Neutrophil (primary cell): ENCODE data around the gene CBX5.
"Not testable (repeated sequence)": the region's sequence is repeated elsewhere in the genome, so short reads cannot be mapped to it uniquely, and the experiment has no call there.

ENCODE experiments used
- H3K27ac ChIP-seq: fragments of 200-600 bp; sonication (generic); 2 replicates; pipeline ENCODE4 v1.5.1; 2016; ENCODE audit warnings: mild to moderate bottlenecking, moderate library complexity
- H3K27me3 ChIP-seq: fragments of 200-600 bp; sonication (generic); 2 replicates; pipeline ENCODE4 v1.6.0; 2016; ENCODE audit warnings: mild to moderate bottlenecking
- H3K36me3 ChIP-seq: fragments of 200-600 bp; sonication (generic); 2 replicates; pipeline ENCODE4 v1.5.1; 2017
- H3K4me1 ChIP-seq, 2 experiments: fragments of 200-600 bp in 1 of 2; sonication (generic) in 1 of 2; 1 replicate in 1 of 2; 2 replicates in 1 of 2; pipeline versions ENCODE4 v1.5.1 to v1.6.1; 2013 to 2016; ENCODE audit warnings: low read depth in 1 of 2, low read length in 1 of 2, mild to moderate bottlenecking in 1 of 2, moderate library complexity in 1 of 2; ENCODE audit not compliant: control insufficient read depth in 1 of 2, insufficient read depth in 1 of 2
- H3K4me3 ChIP-seq, 2 experiments: fragments of 200-600 bp in 1 of 2; sonication (generic) in 1 of 2; 1 replicate in 1 of 2; 2 replicates in 1 of 2; pipeline ENCODE4 v1.5.1; 2013 to 2016; ENCODE audit warnings: low read depth in 1 of 2, low read length in 1 of 2, mild to moderate bottlenecking in 1 of 2, moderate library complexity in 1 of 2
- H3K9me3 ChIP-seq: fragments of 200-600 bp; sonication (generic); 2 replicates; pipeline ENCODE4 v1.5.1; 2016
- TF ChIP-seq, protein P1 (sequence below): fragments of 200-600 bp; sonication (generic); IDR thresholded peaks from 2 replicates; pipeline ENCODE4 v1.5.1; 2016; ENCODE audit warnings: antibody characterized with exemption

CBX5 gene

DNA sequence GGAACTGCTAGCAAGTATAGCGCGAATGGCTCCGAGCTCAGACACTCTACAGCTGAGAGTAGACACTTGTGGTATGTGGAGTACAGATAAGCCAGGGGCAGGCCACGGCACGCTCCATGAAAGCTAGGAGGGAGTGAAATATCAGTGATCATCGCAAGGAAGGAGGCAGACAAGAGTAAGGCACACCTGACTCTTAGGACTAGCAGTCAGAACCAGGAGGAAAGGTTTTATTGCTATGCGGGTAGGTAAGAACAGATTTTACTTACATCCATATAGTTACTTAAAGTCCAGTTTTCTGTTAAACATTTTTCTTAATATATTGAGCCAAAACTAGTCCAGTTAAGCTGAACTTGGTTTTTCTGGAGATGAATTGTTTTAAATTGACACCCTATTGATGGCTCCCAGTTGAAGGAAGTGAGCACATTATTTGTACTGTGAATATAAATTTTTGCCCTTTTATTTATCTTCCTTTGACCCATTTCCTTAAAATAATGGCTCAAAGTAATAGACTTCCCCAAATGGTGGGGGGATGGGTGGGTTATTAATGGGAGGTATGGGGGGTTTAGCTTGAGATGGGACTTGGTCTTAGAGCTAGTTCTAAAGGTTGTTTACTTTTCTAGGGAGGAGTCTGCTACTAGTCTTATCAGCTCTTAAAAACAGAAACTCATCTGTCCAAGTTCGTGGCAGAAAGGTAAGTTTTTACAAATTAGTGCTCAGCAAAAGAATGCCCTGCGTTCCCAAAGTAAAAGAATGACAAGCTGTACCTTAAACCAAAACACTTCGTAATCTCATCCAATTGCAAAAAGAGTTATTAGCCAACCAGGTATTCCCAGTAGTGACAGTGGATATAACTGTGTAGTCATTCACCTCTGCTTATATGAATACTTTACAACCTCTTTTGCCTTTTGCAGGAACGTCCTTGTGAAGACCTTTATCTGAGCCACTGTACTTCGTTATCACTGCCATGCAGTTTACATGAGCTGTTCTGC lies 6.4 kb upstream of the CBX5 start:
- Histone ChIP-seq H3K4me1 (peaks cover 93 to 98% of the 10 kb centered on the region in 2 experiments), H3K36me3 (peaks cover 91% of the 10 kb centered on the region), H3K27ac (peak overlapping the region; percentile 79), H3K27me3 (no peaks in the 10 kb centered on the region), H3K4me3 (no peak overlapping the region), H3K9me3 (no peaks in the 10 kb centered on the region)
- TF ChIP-seq, protein P1, sequence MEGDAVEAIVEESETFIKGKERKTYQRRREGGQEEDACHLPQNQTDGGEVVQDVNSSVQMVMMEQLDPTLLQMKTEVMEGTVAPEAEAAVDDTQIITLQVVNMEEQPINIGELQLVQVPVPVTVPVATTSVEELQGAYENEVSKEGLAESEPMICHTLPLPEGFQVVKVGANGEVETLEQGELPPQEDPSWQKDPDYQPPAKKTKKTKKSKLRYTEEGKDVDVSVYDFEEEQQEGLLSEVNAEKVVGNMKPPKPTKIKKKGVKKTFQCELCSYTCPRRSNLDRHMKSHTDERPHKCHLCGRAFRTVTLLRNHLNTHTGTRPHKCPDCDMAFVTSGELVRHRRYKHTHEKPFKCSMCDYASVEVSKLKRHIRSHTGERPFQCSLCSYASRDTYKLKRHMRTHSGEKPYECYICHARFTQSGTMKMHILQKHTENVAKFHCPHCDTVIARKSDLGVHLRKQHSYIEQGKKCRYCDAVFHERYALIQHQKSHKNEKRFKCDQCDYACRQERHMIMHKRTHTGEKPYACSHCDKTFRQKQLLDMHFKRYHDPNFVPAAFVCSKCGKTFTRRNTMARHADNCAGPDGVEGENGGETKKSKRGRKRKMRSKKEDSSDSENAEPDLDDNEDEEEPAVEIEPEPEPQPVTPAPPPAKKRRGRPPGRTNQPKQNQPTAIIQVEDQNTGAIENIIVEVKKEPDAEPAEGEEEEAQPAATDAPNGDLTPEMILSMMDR = no peak

DNA sequence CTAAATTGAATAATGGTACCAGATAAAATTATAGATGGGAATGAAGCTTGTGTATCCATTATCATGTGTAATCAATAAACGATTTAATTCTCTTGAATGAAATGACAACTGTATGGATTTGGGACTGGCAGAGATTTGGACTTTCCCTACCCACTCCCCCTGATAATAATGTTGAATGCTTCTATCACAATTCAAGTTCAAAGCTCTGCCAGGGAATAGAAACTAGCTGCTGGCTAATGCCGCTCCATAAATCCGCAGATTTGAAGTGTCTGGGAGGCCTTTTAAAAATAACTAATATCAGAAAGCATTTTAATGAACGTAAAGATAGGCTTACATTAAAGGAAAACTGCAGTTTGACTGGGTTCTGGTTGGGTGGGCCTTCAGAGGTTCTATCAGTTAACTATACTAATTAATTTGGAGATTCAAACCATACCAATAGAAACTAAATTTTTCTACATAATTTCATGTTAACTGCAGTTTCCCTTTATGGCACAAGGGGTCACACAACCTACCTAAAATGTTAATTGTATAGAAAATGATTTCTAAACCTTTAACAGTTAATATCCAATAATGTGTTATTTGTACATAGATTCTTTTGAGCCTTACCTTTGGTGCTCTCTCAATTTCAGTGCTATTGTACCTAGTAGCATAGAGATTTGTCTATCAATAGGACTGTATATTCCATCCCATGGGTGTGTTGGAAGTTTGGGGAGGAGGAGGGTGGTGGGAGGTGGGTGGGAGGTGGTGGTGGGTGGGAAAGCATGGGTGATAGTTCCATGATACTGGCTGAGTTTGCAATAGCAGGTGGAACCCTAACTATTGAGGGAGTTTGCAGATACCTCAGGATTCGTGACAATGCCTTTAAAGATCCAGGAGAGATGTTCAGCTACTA lies 5.5 kb upstream of the CBX5 start:
- TF ChIP-seq, protein P1 = no peak
- H3K9me3 ChIP-seq = no peaks in the 10 kb centered on the region
- H3K27me3 ChIP-seq = no peaks in the 10 kb centered on the region
- H3K27ac ChIP-seq = peak overlapping the region; percentile 79
- peaks cover 92 to 96% of the 10 kb centered on the region in 2 experiments for H3K4me1 ChIP-seq
- H3K36me3 ChIP-seq = peaks cover 82% of the 10 kb centered on the region
- no peak overlapping the region for H3K4me3 ChIP-seq

DNA sequence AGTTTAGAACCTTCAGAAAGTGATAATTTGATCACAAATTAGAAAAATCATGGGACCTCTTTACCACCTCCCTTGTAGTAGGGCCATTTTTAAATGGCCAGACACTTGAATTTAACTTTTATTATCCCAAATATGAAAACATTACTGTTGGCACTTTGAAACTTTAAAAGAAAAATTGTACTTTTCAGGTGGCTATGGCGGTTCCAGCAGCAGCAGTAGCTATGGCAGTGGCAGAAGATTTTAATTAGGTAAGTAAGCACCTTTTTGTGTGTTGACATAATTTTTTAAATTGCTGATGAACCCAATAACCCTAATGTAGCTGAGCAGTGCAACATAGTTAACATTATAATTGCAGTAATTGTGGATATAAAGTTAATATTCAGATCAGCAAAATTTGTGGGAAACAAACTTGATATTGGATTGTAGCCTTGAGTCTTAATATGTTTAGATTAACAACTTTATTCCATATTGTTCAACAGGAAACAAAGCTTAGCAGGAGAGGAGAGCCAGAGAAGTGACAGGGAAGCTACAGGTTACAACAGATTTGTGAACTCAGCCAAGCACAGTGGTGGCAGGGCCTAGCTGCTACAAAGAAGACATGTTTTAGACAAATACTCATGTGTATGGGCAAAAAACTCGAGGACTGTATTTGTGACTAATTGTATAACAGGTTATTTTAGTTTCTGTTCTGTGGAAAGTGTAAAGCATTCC lies 4.3 kb upstream of the CBX5 start:
- Histone ChIP-seq H3K4me1 (peaks cover 86 to 91% of the 10 kb centered on the region in 2 experiments), H3K36me3 (peaks cover 70% of the 10 kb centered on the region), H3K27ac (peak overlapping the region; percentile 46)
- H3K27me3 ChIP-seq, H3K9me3 ChIP-seq, H3K4me3 ChIP-seq: not testable (repeated sequence)

DNA sequence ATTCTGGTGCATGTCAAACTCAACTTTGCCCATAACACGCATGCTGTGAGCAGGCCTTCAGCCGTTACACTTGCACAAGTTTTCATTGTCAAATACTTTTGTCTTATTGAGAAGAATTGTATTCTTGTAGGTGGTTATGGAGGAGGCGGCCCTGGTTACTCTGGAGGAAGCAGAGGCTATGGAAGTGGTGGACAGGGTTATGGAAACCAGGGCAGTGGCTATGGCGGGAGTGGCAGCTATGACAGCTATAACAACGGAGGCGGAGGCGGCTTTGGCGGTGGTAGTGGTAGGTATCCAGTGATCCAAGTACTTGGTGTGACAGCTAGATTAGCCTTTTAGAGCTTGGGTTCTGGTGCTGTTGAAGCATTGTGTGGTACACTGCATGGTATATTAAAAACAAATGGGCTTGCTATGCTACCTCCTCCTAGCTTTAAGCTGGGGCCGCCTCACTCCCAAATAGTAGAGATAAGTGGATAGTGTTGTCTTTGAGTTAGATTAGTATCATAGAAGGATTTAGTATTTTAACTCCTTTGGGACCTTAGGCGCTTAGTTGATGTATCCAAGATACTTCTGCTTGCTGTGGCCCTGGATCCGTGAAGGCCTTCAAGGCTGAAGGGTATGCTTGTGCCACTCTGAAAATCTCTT lies 3.1 kb upstream of the CBX5 start:
- no peaks in the 10 kb centered on the region for H3K9me3 ChIP-seq
- TF ChIP-seq, protein P1 = no peak
- peaks cover 87 to 91% of the 10 kb centered on the region in 2 experiments for H3K4me1 ChIP-seq
- H3K27ac ChIP-seq = peak overlapping the region; percentile 86
- H3K4me3 ChIP-seq = no peak overlapping the region
- no peaks in the 10 kb centered on the region for H3K27me3 ChIP-seq
- H3K36me3 ChIP-seq = peaks cover 58% of the 10 kb centered on the region

DNA sequence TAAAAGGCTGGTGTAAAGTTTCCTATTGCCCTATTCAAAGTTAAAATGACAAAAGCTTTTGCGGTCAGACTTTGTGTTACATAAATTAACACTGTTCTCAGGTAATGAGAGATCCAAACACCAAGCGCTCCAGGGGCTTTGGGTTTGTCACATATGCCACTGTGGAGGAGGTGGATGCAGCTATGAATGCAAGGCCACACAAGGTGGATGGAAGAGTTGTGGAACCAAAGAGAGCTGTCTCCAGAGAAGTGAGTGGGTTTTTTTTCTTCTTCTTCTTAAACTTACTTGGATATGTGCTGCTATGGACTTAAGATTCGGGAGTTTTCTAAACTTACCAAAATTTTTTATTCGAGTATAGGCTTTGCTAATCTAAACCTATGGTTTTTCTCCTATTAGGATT lies 1.8 kb upstream of the CBX5 start:
- peak overlapping the region; percentile 86 for H3K27ac ChIP-seq
- peaks cover 45% of the 10 kb centered on the region for H3K36me3 ChIP-seq
- not testable (repeated sequence) for H3K27me3 ChIP-seq, H3K9me3 ChIP-seq
- H3K4me1 ChIP-seq = peaks cover 87 to 89% of the 10 kb centered on the region in 2 experiments
- H3K4me3 ChIP-seq = peak overlapping the region; percentile 84 to 93

DNA sequence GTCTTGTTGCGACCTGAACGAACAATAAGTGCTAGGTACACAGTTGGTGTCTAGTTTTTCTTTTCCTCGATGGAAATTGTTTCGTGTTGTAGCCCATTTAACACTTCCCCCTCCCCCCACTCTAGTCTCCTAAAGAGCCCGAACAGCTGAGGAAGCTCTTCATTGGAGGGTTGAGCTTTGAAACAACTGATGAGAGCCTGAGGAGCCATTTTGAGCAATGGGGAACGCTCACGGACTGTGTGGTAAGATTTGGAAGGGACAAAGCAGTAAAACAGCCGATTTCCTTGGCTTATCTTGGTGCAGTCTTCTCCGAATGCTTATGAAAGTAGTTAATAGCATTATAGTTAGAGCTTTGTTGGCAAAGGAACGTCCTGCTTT lies 1.3 kb upstream of the CBX5 start:
- Histone ChIP-seq H3K4me1 (peaks cover 83 to 85% of the 10 kb centered on the region in 2 experiments), H3K4me3 (peak overlapping the region; percentile 84 to 93), H3K36me3 (peaks cover 40% of the 10 kb centered on the region), H3K27ac (peak overlapping the region; percentile 86)
- not testable (repeated sequence) for H3K9me3 ChIP-seq, H3K27me3 ChIP-seq
